Smooth muscle cell (in vitro differentiated cells): ENCODE measurements around the gene LGALS3. TPM values are rescaled to one million over a fixed set of nuclear protein-coding genes. Genes with fewer than 3 reads are reported as not detected.

Source experiments
- DNase-seq: peaks from one replicate; lab custom pipeline; 2025; ENCODE audit not compliant: unreplicated experiment; lab: John Stamatoyannopoulos, UW
- H2AFZ ChIP-seq: fragments of 200-600 bp; sonication (generic); 2 replicates; pipeline ENCODE4 v1.6.0; 2016; ENCODE audit warnings: antibody characterized with exemption, low read depth, mild to moderate bottlenecking
- H3F3A ChIP-seq: fragments of 200-600 bp; sonication (generic); 2 replicates; pipeline ENCODE4 v1.6.0; 2017; ENCODE audit warnings: antibody characterized with exemption, low read depth
- H3K27ac ChIP-seq: fragments of 200-600 bp; sonication (generic); 2 replicates; pipeline ENCODE4 v1.5.1; 2016; ENCODE audit warnings: low read depth, mild to moderate bottlenecking
- H3K27me3 ChIP-seq: fragments of 200-600 bp; sonication (generic); 2 replicates; pipeline ENCODE4 v1.6.1; 2016; ENCODE audit warnings: low read depth, mild to moderate bottlenecking
- H3K36me3 ChIP-seq: fragments of 200-600 bp; sonication (generic); 2 replicates; pipeline ENCODE4 v1.5.1; 2016; ENCODE audit warnings: low read depth
- H3K4me1 ChIP-seq: fragments of 200-600 bp; sonication (generic); 2 replicates; pipeline ENCODE4 v1.5.1; 2016; ENCODE audit warnings: low read depth
- H3K4me2 ChIP-seq: fragments of 200-600 bp; sonication (generic); 2 replicates; pipeline ENCODE4 v1.6.0; 2016; ENCODE audit warnings: mild to moderate bottlenecking
- H3K4me3 ChIP-seq: fragments of 200-600 bp; sonication (generic); 2 replicates; pipeline ENCODE4 v1.5.1; 2016; ENCODE audit warnings: mild to moderate bottlenecking
- H3K79me2 ChIP-seq: fragments of 200-600 bp; sonication (generic); 2 replicates; pipeline ENCODE4 v1.6.0; 2016; ENCODE audit warnings: low read depth, mild to moderate bottlenecking
- H3K9ac ChIP-seq: fragments of 200-600 bp; sonication (generic); 2 replicates; pipeline ENCODE4 v1.6.0; 2016; ENCODE audit warnings: low read depth
- H3K9me3 ChIP-seq: fragments of 200-600 bp; sonication (generic); replicated peaks from 2 replicates; pipeline ENCODE4 v1.5.1; 2016; ENCODE audit warnings: low read depth
- H4K20me1 ChIP-seq: fragments of 200-600 bp; sonication (generic); 2 replicates; pipeline ENCODE4 v1.6.0; 2016; ENCODE audit warnings: low read depth
- CTCF ChIP-seq: fragments of 200-600 bp; sonication (generic); IDR thresholded peaks from 2 replicates; pipeline ENCODE4 v1.5.1; 2017; ENCODE audit warnings: borderline replicate concordance, mild to moderate bottlenecking, antibody characterized with exemption; ENCODE audit not compliant: insufficient read depth, poor library complexity, severe bottlenecking
- WGBS: methylation state at CpG from one replicate; pipeline ENCODE4 v1.1.7; 2016; ENCODE audit warnings: low lambda C conversion rate; 5-methylcytosine and 5-hydroxymethylcytosine counted together
- polyA plus RNA-seq: library from polyadenylated mRNA; unstranded; fragments of >200 nt; fragmentation: Nextera tagmentation; extraction: Ambion mirVana; gene quantifications from 2 replicates; pipeline ENCODE4 v1.2.1, GENCODE V29; 2016
- total RNA-seq: library from RNA; depleted of rRNA; stranded (reverse); fragments of >200 nt; gene quantifications from 2 replicates; pipeline ENCODE4 v1.2.3, GENCODE V29; 2014

The LGALS3 gene
- total and polyA plus RNA-seq, 2 experiments from 2014 or later, result 170 to 201 TPM

DNA sequence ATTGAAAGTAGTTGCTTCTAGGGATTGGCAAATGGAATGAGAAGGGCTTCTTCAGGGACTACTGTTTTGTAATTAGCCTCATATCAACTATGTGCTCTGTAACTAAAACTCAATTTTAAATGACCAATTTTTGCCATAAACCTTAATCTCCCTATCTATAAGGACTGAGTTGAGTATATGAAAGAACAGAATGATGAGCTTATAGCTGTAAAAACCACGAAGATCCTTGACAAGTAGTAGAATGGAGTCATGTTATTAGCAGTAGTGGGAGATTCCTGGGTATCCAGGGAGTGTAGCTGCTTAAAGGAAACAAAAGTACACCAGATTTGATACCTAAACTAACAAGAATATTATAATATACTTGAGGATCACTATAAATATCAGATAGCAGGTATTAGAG, 28.0 kb downstream of the LGALS3 start:
- no peak for TF ChIP-seq CTCF
- no peak for DNase-seq
- no peaks in the 10 kb centered on the region for H3F3A ChIP-seq
- no peaks in the 10 kb centered on the region for H3K9me3 ChIP-seq
- no peak overlapping the region for H3K4me2 ChIP-seq
- no peak overlapping the region for H2AFZ ChIP-seq
- H3K27ac ChIP-seq, result no peak overlapping the region
- H3K4me1 ChIP-seq, result no peaks in the 10 kb centered on the region
- H3K27me3 ChIP-seq, result no peaks in the 10 kb centered on the region
- no peaks in the 10 kb centered on the region for H3K36me3 ChIP-seq
- H3K79me2 ChIP-seq, result no peaks in the 10 kb centered on the region
- H4K20me1 ChIP-seq, result no peaks in the 10 kb centered on the region
- no peak overlapping the region for H3K4me3 ChIP-seq
- WGBS, result 94% methylated on average over 1 of the region's 1 CpG
- no peak overlapping the region for H3K9ac ChIP-seq

- Histone ChIP-seq H3F3A (no peaks in the 10 kb centered on the region), H4K20me1 (no peaks in the 10 kb centered on the region), H2AFZ (no peak overlapping the region), H3K9ac (no peak overlapping the region), H3K27me3 (no peaks in the 10 kb centered on the region), H3K4me3 (no peak overlapping the region), H3K9me3 (no peaks in the 10 kb centered on the region), H3K4me2 (no peak overlapping the region), H3K4me1 (no peaks in the 10 kb centered on the region), H3K27ac (no peak overlapping the region), H3K36me3 (no peaks in the 10 kb centered on the region), H3K79me2 (no peaks in the 10 kb centered on the region)
- 95% methylated on average over 3 of the region's 3 CpGs for WGBS
- DNase-seq, result no peak
- TF ChIP-seq CTCF, result no peak
Observed at GRCh38 chr14:55158412-55158811, 29.4 kb downstream of the LGALS3 start.

GRCh38 chr14:55160989-55161388, 31.9 kb downstream of the LGALS3 start:
- no peak for DNase-seq
- Histone ChIP-seq H3F3A (no peaks in the 10 kb centered on the region), H3K4me2 (no peak overlapping the region)

More at GRCh38 chr14:55160989-55161388, 31.9 kb downstream of the LGALS3 start:
- Histone ChIP-seq H3K79me2 (no peaks in the 10 kb centered on the region), H3K4me1 (no peaks in the 10 kb centered on the region), H3K36me3 (no peaks in the 10 kb centered on the region), H4K20me1 (no peaks in the 10 kb centered on the region), H3K27ac (no peak overlapping the region), H3K4me3 (no peak overlapping the region), H3K27me3 (no peaks in the 10 kb centered on the region), H3K9ac (no peak overlapping the region), H2AFZ (no peak overlapping the region), H3K9me3 (no peaks in the 10 kb centered on the region)
- TF ChIP-seq CTCF, result peak; percentile 50
